Left colon (tissue), 2 donors: ENCODE measurements around the gene CBL. TPM values are rescaled to one million over a fixed set of nuclear protein-coding genes. Genes with fewer than 3 reads are reported as not detected.

Experiments
- ATAC-seq: fragments of 200-7000 bp; cut with Tn5 transposase; one replicate; pipeline ENCODE4 v1.9.1; 2020; ENCODE audit warnings: mild to moderate bottlenecking, moderate library complexity
- DNase-seq, 2 donors: peaks; one replicate each; pipeline ENCODE4 v3.0.0-alpha.2; 2020
- intact Hi-C, 2 donors: fragments of 100-400 bp; cut with DNase I in 1 of 2; cut with micrococcal nuclease in 1 of 2; formaldehyde crosslinking; loops; one replicate each; pipeline versions ENCODE4 v1.11.2 to v1.14.0; 2022; cut with DNase I, micrococcal nuclease
- total RNA-seq, 2 donors: library from RNA; stranded (reverse); fragmentation: NEBNext Ultra II Directional; extraction: Animal tissue kit (Norgen Biotek cat#: 25700); gene quantifications; one replicate each; pipeline ENCODE4 v1.2.1, GENCODE V29; 2021
- donor health status: DM: no; HTN: no; CAD: no.
- donor health status: DM: yes; HTN: yes; CAD: no.

The CBL gene
- total RNA-seq, 2 donors from 2014 or later = 12.4 to 14.1 TPM

GRCh38 chr11:119248750-119249670 is 42.9 kb downstream of the CBL start:
- intact Hi-C loops = no loop called here
- DNase-seq = no peak
- no peak for ATAC-seq

GRCh38 chr11:119249671-119250010 is 43.5 kb downstream of the CBL start:
- ATAC-seq (no peak), DNase-seq (no peak)
- intact Hi-C loops = no loop called here

DNA sequence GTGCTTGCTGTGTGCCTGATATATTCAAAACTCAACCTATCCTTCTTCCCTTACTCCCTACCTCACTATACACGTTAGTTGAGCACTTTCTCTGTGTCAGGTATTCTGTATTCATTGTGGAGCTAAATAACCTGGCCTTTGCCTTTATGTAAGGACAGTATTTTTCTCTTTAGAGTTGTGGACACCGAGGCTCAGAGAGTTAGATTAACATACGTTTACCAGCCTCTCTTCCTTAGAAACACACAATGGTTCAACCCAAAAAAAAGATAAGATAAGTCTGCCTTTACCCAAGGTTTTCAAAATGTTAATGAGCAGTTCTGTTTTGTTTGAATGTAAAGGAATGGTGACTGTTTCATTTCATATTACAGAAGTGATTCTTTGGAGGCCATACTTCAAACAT is 45.0 kb downstream of the CBL start:
- ATAC-seq (no peak), DNase-seq (no peak)
- intact Hi-C loops = no loop called here

- DNase-seq (no peak), ATAC-seq (no peak)
- intact Hi-C loops = no loop called here
Observed at GRCh38 chr11:119254239-119254638, 48.1 kb downstream of the CBL start.

- DNase-seq (no peak), ATAC-seq (no peak)
- intact Hi-C loops = no loop called here
Observed at GRCh38 chr11:119258180-119258579, 52.0 kb downstream of the CBL start.

DNA sequence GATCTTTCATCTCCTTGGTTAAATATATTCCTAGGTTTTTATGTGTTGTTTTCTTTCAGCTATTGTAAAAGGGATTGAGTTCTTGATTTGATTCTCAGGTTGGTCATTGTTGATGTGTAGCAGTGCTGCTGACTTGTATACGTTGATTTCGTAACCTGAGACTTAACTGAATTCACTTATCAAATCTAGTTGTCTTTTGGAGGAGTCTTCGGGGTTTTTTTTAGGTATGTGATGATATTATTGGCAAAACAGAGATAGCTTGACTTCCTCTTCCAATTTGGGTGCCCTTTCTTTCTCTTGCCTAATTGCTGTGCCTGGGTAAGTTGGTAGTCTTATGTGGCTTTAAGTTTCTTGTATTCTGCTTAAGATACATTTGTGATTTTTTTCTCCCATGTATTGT is 52.8 kb downstream of the CBL start:
- DNase-seq = no peak
- intact Hi-C loops = no loop called here
- no peak for ATAC-seq

DNA sequence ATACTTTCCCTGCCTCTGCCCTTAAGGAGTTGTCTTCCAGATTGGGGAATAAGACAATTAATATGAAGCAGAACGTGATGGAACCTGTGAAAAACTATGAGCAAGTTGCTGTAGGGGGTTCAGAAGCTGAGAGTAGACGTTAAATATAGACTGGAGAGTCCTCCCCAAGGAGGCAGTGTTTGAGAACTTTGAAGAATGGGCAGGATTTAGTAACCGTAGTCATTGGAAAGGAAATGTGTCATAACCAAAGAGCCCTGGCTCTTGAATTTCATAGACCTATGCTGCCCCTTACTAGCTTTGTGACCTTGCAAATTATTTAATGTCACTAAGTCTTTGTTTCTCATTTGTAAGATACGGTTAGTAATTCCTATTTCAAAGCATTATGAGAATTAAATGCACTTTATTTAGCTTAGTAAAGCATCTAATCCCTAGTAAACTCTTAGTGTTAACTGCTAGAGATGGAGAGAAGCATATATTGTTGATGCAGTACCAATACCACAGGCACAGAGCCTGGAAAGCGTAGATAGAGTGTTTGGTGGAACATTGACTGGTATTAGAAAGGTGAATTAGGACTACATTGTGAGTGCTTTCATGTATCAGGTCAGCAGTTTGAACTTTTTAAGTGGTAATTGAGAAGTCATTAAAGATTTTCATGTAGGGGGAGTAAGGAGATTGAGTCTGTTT is 56.7 kb downstream of the CBL start:
- intact Hi-C loops = no loop called here
- DNase-seq = no peak
- no peak for ATAC-seq

GRCh38 chr11:119263352-119263940 is 57.3 kb downstream of the CBL start:
- no peak for DNase-seq
- ATAC-seq = no peak
- intact Hi-C loops = no loop called here

DNA sequence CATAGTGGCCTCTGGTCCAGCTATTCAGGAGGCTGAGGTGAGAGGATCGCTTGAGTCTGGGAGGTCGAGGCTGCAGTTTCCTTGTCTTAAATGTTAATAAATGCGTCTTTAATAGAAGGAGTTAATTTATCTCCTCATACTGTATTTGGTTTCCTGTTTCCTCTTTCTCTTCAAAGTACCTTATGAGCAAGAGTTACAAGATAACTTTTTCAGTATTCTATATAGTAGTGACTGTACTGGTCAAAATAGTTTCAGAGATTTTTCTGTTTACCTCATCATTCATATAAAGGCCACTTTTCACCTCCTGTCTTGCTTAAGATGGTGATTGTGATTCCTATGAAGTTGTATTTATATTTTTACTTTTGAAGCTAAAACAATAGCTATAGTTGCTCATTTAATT is 59.9 kb downstream of the CBL start:
- intact Hi-C loops = no loop called here
- ATAC-seq (no peak), DNase-seq (no peak)

GRCh38 chr11:119266517-119267255 is 60.5 kb downstream of the CBL start:
- DNase-seq (no peak), ATAC-seq (no peak)
- intact Hi-C loops = no loop called here

DNA sequence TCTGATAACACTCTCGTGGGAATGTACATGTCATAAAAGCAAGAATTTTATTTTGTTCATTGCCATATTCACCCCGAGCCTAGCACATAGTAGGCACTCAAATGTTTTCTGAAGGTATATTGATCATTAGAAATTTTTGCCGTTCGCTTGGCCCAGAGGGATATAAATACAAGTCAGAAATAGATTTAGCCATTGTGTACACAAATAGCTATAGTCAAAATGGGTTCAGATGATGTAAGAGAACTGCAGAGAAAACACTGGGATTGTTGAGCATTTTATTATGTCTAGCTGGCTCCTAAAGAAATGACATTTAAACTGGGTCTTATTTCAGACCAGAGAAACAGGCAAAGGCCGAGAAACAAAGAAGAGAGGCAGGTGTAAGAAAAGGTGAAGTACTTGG is 61.5 kb downstream of the CBL start:
- no peak for ATAC-seq
- no peak for DNase-seq
- intact Hi-C loops = no loop called here

- DNase-seq (no peak), ATAC-seq (no peak)
- intact Hi-C loops = no loop called here
Observed at GRCh38 chr11:119273721-119274120, 67.6 kb downstream of the CBL start.

GRCh38 chr11:119277660-119278059 is 71.5 kb downstream of the CBL start:
- DNase-seq (no peak), ATAC-seq (no peak)
- intact Hi-C loops = no loop called here

DNA sequence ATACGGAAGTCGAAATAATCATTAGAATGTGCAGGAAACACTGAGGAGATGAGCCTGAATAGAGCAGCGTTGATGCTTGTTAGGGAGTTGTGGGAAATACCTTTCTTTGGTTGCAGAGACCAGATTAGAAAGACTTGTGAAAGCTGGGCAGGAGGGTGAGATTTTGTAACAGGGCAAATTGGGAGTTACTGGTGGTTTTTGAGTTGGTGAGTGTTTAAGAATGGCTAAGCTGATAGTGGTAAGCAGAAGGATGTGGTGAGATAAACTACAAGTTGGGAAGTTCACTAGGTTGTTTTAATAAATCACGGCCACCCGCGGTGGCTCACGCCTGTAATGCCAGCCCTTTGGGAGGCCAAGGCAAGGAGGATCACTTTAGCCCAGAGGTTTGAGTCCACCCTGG is 76.4 kb downstream of the CBL start:
- intact Hi-C loops = no loop called here
- ATAC-seq (no peak), DNase-seq (no peak)

DNA sequence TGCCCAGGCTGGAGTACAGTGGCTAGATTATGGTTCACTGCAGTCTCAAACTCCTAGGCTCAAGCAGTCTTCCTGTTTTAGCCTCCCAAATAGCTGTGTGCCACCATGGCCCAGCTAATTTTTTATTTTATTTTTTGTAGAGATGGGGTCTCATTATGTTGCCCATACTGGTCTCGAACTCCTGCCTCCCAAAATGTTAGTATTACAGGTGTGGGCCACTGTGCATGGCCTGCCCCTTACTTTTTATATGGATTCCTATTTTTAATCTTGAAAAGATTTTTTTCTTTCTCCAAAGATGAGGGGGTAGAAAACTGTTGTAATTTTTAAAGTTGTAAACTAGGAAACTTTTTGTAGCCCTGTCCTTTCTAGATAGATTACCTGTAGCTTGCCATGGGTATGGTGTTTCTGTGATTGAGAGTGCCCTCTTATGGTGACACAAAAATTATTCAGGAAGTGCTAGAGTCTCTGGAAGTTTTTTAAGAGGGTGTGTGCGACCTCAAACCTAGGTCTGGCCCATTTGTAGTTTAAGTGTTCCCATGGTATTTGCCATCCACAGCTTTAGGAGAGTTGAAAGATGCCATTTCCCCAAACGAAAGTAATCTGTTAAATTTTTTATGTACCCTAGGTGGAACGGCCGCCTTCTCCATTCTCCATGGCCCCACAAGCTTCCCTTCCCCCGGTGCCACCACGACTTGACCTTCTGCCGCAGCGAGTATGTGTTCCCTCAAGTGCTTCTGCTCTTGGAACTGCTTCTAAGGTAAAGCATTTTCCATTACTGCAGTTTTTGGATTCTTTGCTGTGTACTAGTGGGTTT is 78.4 kb downstream of the CBL start:
- ATAC-seq = peak; percentile 84
- DNase-seq = no peak
- intact Hi-C loops = no loop called here

DNA sequence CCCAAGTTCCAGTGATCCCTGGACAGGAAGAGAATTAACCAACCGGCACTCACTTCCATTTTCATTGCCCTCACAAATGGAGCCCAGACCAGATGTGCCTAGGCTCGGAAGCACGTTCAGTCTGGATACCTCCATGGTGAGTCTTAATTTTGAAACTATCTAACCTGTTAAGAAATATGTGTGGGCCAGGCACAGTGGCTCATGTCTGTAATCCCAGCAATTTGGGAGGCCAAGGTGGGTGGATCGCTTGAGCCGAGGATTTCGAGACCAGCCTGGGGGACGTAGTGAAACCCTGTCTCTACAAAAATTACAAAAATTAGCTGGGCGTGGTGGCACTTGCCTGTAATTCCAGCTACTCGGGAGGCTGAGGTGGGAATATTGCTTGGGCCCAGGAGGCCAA is 79.3 kb downstream of the CBL start:
- intact Hi-C loops = no loop called here

GRCh38 chr11:119288219-119288618 is 82.1 kb downstream of the CBL start:
- intact Hi-C loops = no loop called here
- no peak for ATAC-seq
- DNase-seq = no peak

More for the DNA sequence above, 79.3 kb downstream of the CBL start:
- DNase-seq (no peak), ATAC-seq (no peak)

DNA sequence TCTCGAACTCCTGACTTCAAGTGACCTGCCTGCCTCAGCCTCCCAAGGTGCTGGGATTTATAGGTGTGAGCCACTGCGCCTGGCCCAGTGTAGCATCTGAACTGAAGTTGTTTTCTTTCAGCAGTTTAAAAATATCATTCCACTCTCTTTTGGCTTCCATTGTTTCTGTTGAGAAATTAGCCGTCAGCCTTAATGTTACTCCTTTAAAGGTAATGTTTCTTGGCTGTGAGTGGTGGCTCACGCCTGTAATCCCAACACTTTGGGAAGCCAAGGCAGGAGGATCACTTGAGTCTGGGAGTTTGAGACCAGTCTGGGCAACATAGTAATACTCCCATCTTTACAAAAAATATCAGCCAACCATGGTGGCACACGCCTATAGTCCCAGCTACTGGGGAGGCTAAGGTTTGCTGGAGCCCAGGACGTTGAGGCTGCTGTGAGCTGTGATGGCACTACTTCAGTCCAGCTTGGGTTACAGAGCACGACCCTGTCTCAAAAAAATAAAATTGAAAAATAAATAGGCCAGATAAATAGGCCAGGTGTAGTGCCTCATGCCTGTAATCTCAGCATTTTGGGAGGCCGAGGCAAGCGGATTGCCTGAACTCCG is 84.9 kb downstream of the CBL start:
- DNase-seq = no peak
- intact Hi-C loops = no loop called here
- no peak for ATAC-seq
